WI38 (cell line): ENCODE measurements around the gene GRAMD2B.

ENCODE experiments used
- H3K4me3 ChIP-seq: 2 replicates; pipeline ENCODE4 v1.5.1; 2011; ENCODE audit warnings: low read depth, mild to moderate bottlenecking, control low read depth, low read length
- CTCF ChIP-seq: IDR thresholded peaks from 2 replicates; pipeline ENCODE4 v1.5.1; 2012; ENCODE audit warnings: low read depth, mild to moderate bottlenecking, control low read depth, low read length

Gene GRAMD2B

GRCh38 chr5:126511961-126512360, 88.8 kb downstream of the GRAMD2B start:
- H3K4me3 ChIP-seq, result no peak overlapping the region
- no peak for TF ChIP-seq CTCF

- TF ChIP-seq CTCF, result no peak
- no peak overlapping the region for H3K4me3 ChIP-seq
Observed at GRCh38 chr5:126512451-126512850, 89.2 kb downstream of the GRAMD2B start.

GRCh38 chr5:126513302-126513701, 90.1 kb downstream of the GRAMD2B start:
- no peak for TF ChIP-seq CTCF

GRCh38 chr5:126513703-126514102, 90.5 kb downstream of the GRAMD2B start:
- no peak for TF ChIP-seq CTCF
- no peak overlapping the region for H3K4me3 ChIP-seq

More at GRCh38 chr5:126513302-126513701, 90.1 kb downstream of the GRAMD2B start:
- no peak overlapping the region for H3K4me3 ChIP-seq

- H3K4me3 ChIP-seq, result no peak overlapping the region
- TF ChIP-seq CTCF, result no peak
Observed at GRCh38 chr5:126514131-126514557, 90.9 kb downstream of the GRAMD2B start.

GRCh38 chr5:126514558-126515141, 91.4 kb downstream of the GRAMD2B start:
- no peak overlapping the region for H3K4me3 ChIP-seq
- TF ChIP-seq CTCF, result no peak

GRCh38 chr5:126515337-126515736, 92.1 kb downstream of the GRAMD2B start:
- no peak for TF ChIP-seq CTCF
- H3K4me3 ChIP-seq, result no peak overlapping the region
